GM10248 (cell line): ENCODE results near the gene SEMA6A.

ENCODE experiments used
- CTCF ChIA-PET: fragments of 300-600 bp; sonication (Branson Sonifier 250); formaldehyde crosslinking; extraction: SDS; loops from one replicate; lab custom pipeline; 2021; ENCODE audit warnings: antibody characterized with exemption; lab: Yijun Ruan, JAX
- POLR2A ChIA-PET: fragments of 350-650 bp; sonication (Branson Sonifier 250); formaldehyde crosslinking; extraction: SDS; loops from one replicate; lab custom pipeline; 2020; ENCODE audit warnings: antibody characterized with exemption; lab: Yijun Ruan, JAX
- DNase-seq: peaks from one replicate; pipeline ENCODE4 v3.0.0; 2012; ENCODE audit errors: extremely low spot score
- TF ChIP-seq, protein P1 (sequence below): IDR thresholded peaks from 2 replicates; pipeline ENCODE4 v1.5.1; 2012; ENCODE audit warnings: mild to moderate bottlenecking, low read depth; ENCODE audit errors: extremely low read depth, missing control alignments, control extremely low read depth

The SEMA6A gene

DNA sequence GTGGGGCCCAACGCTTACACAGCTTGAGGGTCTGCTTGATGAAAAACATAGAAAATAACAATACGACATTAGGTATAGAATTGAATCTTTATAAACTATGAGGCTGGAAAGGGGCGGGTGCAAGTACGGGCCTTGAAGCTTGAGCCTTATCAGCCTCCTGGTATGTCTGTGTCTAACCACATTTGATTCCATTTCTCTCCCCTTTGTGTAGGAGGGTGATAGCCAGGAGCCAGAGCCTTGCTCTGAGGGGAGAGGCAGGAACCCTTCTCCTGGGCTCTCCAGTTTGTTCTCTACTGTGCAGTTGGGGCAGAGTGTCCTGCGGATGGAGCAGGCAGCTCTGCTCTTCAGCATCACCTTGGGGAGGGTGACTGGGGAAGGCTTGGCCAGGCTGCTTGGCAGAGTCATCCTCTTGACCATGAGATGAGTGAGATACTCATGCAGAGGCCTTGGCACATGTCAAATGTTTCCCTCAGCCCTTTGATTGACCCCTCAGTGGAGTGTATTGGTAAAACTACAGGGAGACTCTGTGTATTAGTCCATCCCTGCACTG lies 153.5 kb downstream of the SEMA6A start:
- POLR2A ChIA-PET: no interaction called here
- DNase-seq: no peak
- TF ChIP-seq, protein P1, sequence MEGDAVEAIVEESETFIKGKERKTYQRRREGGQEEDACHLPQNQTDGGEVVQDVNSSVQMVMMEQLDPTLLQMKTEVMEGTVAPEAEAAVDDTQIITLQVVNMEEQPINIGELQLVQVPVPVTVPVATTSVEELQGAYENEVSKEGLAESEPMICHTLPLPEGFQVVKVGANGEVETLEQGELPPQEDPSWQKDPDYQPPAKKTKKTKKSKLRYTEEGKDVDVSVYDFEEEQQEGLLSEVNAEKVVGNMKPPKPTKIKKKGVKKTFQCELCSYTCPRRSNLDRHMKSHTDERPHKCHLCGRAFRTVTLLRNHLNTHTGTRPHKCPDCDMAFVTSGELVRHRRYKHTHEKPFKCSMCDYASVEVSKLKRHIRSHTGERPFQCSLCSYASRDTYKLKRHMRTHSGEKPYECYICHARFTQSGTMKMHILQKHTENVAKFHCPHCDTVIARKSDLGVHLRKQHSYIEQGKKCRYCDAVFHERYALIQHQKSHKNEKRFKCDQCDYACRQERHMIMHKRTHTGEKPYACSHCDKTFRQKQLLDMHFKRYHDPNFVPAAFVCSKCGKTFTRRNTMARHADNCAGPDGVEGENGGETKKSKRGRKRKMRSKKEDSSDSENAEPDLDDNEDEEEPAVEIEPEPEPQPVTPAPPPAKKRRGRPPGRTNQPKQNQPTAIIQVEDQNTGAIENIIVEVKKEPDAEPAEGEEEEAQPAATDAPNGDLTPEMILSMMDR: no peak
- CTCF ChIA-PET: no interaction called here

DNA sequence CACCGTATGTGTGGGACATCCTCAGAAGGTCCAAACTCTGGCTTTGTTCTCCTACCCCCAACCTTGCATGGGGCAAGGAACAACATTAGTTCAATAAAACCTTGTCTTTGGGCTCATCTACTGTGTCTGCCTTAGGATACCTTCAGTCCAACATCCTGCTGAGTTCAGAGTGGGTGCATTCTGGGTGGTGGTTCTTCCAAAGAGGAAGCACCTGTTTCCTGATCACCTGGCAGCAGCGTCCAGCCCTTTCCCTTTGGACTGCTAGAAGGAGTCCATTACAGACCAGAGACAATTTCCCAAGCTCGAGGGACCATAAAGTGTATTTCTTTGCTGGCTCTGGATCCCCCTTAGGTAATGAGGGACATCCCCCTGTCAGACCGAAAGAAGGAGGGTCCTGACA lies 154.1 kb downstream of the SEMA6A start:
- TF ChIP-seq, protein P1: no peak
- CTCF ChIA-PET: interaction anchor here (1.0 kb wide), 1 partner anchor 9 kb away, joined by 3 read pairs; no protein-coding TSS in a partner anchor
- POLR2A ChIA-PET: no interaction called here
- no peak for DNase-seq

DNA sequence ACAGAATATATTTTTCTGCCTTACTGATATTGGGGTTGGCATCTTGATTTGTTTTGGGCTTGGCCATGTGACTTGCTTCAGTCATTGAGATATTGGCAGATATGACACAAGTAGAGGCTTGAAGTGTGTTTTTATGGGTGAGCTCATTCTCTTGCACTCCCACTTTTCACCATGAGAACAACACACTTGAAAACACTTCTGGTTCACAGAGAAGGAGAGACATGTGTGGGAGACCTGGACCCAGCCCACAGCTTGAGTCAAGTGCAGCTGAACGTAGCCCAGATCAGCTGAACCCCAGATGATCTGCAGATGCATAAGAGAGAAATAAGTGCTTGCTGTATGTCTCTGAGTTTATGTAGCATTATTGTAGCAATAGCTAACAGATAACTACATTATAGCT lies 155.4 kb downstream of the SEMA6A start:
- POLR2A ChIA-PET: no interaction called here
- CTCF ChIA-PET: interaction anchor here (1.3 kb wide), 1 partner anchor 22 kb away, joined by 3 read pairs; no protein-coding TSS in a partner anchor
- TF ChIP-seq, protein P1: no peak

DNA sequence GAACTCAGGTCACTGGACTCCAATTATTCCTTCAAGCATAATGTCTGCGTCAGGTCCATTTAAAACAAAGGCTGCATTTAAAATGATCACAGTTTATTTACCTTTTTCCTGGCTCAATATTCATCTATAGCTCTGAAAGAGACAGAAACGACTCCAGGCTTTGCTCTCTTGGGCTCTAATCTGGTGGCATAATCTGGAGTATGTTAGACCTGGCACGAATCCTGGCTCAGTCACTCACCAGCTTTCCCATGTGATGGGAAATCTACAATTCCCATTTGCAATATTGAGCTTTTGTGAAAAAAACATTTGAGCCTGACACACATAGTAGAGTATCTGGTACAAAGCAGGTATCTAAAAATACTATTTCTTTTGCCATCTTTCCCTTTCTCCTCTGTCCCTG lies 155.8 kb downstream of the SEMA6A start:
- TF ChIP-seq, protein P1: no peak
- ChIA-PET CTCF (interaction anchor here (1.3 kb wide), 1 partner anchor 22 kb away, joined by 3 read pairs; no protein-coding TSS in a partner anchor), POLR2A (no interaction called here)
- no peak for DNase-seq

More for the DNA sequence above, 155.4 kb downstream of the SEMA6A start:
- no peak for DNase-seq

DNA sequence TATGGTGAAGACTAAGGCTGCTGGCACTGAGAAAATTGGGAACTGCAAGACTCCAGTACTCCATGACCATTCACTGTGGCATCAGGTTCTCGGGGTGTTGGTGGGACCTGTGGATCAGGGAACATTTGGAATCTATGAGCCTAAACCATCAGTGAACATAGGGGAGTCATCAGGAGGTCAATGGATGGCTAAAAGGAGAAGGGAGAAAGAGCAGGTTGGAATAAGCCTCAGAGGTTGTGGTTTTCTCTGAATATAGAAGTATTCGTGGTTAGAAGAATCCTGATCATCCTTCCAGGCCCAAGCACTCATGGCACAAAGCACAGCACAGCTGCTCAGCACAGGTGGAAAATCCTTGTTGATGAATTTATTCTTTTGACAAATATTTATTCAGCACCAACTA lies 156.6 kb downstream of the SEMA6A start:
- TF ChIP-seq, protein P1: no peak
- DNase-seq: no peak
- ChIA-PET POLR2A (no interaction called here), CTCF (no interaction called here)

DNA sequence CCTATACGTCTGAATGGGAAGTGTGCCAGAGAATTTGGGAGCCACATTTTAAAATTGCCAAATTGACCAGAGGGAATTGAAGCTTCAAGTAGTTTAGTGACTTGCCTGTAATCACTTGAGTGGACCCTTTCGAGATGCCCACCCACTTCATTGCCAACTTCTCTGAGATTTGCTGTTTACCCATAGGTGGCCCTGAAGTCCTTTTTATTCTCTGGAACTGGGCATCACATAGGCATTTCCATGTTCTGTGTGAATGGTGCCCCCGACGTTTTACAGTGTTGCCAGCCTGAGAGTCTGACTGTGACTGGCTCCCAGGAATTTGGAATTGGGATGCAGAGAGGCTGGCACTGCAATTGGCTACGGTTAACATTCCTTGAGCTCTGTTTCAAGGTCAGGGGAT lies 158.6 kb downstream of the SEMA6A start:
- TF ChIP-seq, protein P1: no peak
- POLR2A ChIA-PET: no interaction called here
- CTCF ChIA-PET: interaction anchor here (1.1 to 1.3 kb wide), 2 partner anchors 9 to 16 kb away, joined by 3 read pairs; no protein-coding TSS in a partner anchor
- DNase-seq: no peak
